Measurements from ENCODE around the gene GGT1.
"Not testable (repeated sequence)": the region's sequence is repeated elsewhere in the genome, so short reads cannot be mapped to it uniquely, and the experiment has no call there.

Gene GGT1
- total RNA-seq = 0.29 to 1.2 (median 0.73) reads per million in 18 experiments

DNA sequence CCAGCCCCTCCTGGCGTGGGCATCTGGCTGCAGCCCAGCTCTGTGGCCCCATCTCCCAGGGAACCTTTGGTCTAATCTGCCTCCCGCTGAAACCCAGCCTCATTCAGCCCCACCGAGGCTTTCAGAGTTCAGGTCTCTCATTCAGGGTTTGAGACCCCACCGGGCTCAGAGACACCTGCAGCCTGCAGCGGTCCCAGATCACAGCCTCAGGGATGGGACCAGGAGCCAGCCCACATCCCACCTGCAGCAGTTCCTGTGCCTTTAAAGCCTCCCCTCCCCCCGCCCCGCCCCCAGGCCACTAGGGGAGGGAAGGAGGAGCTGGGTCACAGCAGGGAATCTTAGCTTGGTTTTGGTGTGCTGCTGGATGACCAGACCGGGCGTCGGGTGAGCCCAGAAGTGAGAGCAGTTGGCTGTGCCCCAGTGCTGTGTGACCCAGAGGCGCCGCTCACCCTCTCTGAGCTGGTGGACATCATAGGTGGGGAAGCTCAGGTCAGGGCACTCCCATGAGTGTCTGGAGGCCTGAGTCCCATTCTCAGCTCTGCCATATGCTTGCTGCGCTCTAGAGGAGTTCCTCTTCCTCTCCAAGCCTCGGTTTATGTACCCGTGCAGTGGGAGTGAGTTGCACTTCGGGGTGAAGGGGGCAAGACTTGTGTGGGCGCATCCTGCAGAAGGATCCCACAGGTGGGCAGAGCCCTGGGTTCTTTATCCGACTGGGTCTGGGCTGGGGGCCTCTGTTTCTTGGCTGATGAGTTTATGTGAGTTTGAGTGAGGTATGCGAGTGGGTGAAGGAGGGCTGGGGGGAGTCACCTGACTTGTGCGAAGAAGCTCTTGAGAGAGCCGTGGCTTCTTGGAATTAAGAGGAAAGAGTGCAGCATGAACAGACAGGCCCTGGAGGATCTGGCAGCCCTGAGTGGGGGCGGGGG, at the start of gene GGT1:
TSS of gene GGT1 (plus strand) at position 347 of the 923 bp plus-strand sequence. CDS start 7,889 bp downstream, outside the sequence.
- not testable (repeated sequence) for DNase-seq

- no peak for DNase-seq
These were observed 49.2 kb upstream of the GGT1 start for GRCh38 chr22:24553597-24554312.

- DNase-seq = peak; percentile 40 to 47
These were observed 48.5 kb upstream of the GGT1 start, which contains the start of gene GUCD1 for GRCh38 chr22:24554313-24555164. Gene GUCD1 (minus strand): TSS chr22:24555138. CDS start chr22:24554991, 147 bp downstream.

DNA sequence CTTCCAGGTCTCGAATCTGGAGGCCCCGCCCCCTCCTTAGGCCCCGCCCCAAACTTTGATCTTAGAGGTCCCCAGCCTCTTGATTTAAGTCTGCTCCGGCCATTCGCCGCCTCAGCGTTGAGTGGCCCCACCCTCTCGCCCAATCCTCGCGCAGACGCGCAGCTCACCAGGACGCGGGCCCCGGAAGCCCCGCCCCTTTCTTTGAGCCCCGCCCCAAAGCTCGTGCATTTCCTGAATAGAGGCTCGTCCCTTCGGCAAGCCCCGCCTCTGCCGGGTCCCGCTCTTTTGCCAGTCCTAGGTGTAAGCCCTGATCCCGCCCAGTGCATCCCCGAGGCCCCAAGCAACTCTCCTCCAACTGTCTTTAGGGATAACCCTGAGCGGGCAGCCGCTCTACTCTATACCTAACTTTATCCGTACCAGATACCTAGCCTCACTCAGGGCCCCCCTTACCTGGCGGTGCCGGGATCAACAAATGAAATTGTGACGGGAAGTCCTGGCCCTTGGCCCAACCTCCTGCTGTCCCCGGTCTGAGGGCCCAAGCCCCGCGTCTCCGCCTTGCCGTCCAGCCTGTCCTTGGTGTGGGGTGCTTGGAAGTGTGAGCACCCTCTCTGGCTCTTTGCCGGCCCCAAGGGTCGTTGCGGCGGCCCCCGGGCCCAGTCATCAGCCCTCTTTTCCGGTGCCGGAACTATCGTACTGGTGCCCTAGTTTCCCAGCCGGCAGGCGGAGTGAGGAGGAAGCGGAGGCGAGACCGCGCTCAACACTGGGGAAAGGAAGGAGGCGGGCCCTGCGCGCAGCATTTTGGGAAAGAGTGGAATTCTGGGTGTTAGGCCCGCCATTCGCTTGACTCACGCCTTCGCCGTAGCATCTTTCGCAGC, 47.6 kb upstream of the GGT1 start, which contains the start of gene SNRPD3:
TSS of gene SNRPD3 (plus strand) at position 835 of the 875 bp plus-strand sequence. CDS start 1,676 bp downstream, outside the sequence.
- peak; percentile 99 to 100 for DNase-seq

DNA sequence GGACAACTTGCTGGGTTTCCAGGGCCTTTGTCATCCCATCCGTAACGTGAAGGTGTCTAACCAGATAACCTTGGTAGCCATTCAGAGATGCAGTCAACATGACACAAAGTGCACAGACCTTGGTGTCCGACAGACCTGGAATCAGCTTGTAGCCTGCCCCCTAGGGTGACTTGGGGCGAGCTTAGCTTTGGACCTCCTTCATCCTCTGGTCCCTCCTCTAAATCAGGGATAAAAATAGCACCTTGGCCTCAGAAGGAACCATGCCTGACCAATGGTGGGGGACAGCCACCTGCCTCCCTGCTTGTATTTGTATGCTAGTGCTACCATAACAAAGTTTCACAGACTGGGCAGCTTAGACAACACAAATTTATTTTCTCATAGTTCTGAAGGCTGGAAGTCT, 43.5 kb upstream of the GGT1 start:
- DNase-seq = no peak

DNA sequence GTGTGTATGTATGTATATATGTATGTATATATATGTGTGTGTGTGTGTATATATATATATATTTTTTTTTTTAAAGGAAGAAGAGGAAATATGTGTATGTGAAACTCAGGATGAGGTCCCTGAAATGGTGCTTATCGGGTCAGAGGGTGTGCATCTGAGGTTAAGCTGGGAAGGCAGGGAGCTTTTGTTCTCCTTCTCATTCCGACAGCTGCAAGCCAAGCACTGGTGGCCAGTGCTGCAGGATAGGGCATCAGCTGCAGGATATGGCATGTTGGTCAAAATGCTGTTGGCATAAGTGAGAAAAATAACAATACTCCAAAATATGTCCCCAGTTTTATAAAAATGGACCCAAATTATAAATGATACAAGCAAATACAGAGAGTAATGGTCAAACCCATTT, 39.7 kb upstream of the GGT1 start:
- DNase-seq = no peak

DNA sequence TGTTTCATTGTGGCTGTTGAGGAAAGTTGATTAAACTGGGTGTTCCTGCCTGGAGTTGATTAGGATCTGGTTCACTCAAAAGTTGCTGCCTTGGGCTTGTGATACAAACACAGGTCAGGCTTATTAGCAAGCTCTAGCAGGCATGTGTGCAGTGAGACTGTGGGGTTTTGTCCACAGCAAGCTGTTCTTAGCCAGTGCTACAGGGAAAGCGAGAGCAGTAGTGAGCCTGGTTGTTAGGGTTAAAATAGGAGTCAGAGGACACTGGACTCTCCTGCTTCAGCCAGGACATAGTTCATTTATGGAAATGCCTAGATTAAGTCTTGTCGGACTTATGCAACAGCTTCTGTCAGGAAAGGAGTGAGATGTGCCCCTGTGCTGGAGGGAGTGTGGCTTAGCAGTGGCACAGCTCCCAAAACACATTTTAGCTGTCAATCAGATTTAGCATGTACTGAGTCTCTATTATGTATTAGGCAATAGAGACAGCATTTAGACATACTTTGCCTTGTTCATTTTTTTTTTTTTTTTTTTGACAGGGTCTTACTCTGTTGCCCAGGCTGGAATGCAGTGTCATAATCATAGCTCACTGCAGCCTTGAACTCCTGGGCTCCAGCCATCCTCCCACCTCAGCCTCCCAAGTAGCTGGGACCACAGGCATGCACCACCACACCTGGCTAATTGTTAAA, 38.5 kb upstream of the GGT1 start:
- DNase-seq = no peak

DNA sequence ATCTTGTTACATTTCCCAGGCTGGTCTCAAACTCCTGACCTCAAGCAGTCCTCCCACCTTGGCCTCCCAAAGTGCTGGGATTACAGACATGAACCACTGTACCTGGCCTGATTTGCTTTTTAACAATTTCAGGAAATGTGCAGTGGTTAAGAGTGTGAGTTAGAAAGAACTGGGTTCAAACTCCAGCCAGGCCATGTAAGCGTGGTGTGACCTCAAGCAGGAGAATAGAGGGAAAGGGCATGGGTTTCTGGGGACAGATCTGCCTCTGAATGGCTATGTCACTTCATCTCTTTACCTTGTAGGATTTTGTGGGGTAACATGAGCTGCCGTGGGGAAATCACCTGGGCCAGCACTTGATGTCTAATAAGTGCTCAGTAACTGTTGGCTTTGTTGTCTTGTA, 37.9 kb upstream of the GGT1 start:
- DNase-seq = no peak

GRCh38 chr22:24566899-24567511, 36.0 kb upstream of the GGT1 start:
- no peak for DNase-seq

DNA sequence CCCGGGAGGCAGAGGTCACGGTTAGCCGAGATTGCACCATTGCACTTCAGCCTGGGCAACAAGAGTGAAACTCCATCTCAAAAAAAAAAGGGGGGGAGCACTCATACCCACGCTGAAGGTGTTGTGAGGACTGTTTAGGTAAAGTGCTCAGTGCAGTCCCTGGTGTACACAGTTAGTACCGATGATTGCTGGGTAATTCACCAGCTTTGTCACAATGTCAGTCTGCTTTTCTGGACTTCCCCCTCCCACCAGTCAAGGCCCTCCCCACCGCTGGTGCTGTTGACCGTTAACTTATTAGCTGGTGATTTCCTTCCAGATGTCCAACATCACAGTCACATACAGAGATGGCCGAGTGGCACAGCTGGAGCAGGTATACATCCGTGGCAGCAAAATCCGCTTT, 35.3 kb upstream of the GGT1 start:
- DNase-seq = no peak

DNA sequence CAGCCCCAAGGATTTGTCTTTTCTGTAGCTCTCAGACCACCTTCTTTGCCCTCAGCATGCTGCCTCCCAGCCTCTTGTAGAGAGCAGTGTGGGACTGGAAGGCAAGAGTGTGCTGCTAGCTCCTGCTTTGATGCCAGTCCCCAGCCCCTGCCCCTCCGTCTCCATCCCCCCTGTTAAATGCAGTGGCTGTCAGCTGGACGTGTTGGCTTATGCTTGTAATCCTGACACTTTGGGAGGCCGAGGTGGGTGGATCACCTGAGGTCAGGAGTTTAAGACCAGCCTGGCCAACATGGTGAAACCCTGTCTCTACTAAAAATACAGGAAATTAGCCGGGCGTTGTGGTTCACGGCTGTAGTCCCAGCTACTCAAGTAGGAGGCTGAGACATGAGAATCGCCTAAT, 31.7 kb upstream of the GGT1 start:
- DNase-seq = no peak

DNA sequence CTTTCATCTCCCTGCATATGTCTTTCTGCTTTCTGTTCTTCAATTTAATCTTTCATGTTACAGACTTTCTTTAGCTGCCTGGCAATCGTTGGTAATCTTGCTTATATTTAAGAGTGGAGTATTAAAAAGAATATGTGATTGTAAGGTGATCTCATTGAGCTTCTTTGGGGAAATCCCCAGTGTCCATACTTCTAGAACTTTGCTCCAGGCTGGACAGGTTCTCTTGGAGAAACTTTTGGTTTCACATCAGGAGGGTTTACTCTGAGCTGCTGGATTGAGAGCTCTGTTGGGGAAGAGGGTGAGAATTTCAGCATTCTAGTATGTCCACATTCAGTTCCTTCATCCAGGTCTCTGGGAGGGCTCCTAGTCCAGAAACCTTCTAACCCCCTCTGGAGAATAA, 26.2 kb upstream of the GGT1 start:
- peak in 1 of 2 donors; percentile 14 for DNase-seq

- no peak for DNase-seq
These were observed 24.4 kb upstream of the GGT1 start for GRCh38 chr22:24578355-24579257.

DNA sequence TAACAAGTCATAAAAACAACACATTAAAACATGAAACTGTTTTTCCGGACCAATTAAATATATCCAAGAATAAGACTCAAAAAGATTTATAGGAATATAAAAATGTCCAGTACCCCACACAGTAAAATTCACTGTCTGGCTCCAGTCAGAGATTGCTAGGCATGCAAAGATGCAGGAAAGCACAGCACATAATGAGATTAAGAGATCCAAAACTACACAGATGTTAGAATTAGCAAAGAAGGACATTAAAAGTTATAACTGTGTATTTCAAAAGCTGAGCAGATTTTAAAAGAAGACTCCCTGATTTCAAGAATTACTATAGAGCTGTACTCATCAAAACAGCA, 23.8 kb upstream of the GGT1 start:
- DNase-seq = no peak

GRCh38 chr22:24580276-24580675, 22.7 kb upstream of the GGT1 start:
- DNase-seq = no peak

DNA sequence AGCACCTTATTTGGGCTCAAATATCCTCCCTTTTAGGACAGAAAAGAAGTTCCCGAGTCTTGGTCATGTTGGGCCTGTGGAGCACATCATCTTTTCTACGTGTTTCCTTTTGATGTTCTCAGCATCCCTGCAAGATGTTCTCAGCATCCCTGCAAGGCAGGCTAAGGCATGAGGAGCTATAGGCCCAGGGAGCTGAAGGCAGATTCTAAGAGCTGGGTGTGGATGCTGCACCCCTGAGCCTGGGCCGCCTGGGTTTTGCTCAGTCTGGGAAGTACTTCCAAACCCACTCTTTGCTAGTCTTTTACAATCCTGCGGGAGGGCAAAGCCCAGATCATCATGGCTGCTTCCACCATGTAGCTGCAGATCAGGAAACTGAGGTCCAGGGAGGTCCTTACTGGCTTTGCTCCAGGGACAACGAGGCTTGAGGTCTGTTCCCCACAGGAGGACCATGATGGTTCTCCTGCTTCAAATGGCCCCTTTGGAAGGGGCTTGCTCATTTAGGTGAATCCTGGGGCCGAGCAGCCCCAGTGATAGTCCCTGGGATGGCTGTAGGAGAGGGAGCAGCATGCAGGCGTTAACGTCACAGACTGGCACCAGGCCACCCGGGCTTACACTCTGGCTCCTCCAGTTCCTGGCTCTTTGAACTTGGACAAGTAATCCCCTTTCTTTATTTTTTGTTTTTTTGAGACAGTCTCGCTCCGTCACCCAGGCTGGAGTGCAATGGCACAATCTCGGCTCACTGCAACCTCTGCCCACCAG, 20.8 kb upstream of the GGT1 start:
- no peak for DNase-seq

GRCh38 chr22:24583221-24584165, 19.5 kb upstream of the GGT1 start:
- DNase-seq = no peak

Measured in inflammatory macrophage (primary cell).